Uterine smooth muscle cell (primary cell): ENCODE data around the gene THEMIS2. TPM values are rescaled to one million over a fixed set of nuclear protein-coding genes. Genes with fewer than 3 reads are reported as not detected.

Experiments
- total RNA-seq: library from RNA; depleted of rRNA; stranded (reverse); fragments of >200 nt; gene quantifications from 2 replicates; pipeline ENCODE4 v1.2.3, GENCODE V29; 2014

Gene THEMIS2
- 7.3 and 11.6 TPM in 2 replicates for total RNA-seq

GRCh38 chr1:27872059-27872801 lies at the start of gene THEMIS2:
THEMIS2 (plus strand) TSS chr1:27872544; CDS start chr1:27872572, 28 bp downstream.

GRCh38 chr1:27830621-27831440 lies 41.5 kb upstream of the THEMIS2 start, which contains the start of gene PPP1R8:
PPP1R8 (plus strand) TSS chr1:27830782; CDS start chr1:27830836, 54 bp downstream.

GRCh38 chr1:27934818-27935549 lies 62.6 kb downstream of the THEMIS2 start, which contains the start of gene SMPDL3B:
SMPDL3B (plus strand) TSS chr1:27935000; CDS start chr1:27935184, 184 bp downstream.

Other genes with a start within 250 kb of the THEMIS2 start
- gene FGR, start 237.4 kb upstream of the THEMIS2 start, total RNA-seq: not detected in 2 replicates
- 8.9 and 25.4 TPM in 2 replicates for gene IFI6, start 200.4 kb upstream of the THEMIS2 start, total RNA-seq
- gene FAM76A, start 146.6 kb upstream of the THEMIS2 start, total RNA-seq: 16.1 and 19.4 TPM in 2 replicates
- gene STX12, start 99.3 kb upstream of the THEMIS2 start, total RNA-seq: 45.5 and 52.7 TPM in 2 replicates
- 43.0 and 54.2 TPM in 2 replicates for gene PPP1R8, start 41.8 kb upstream of the THEMIS2 start, total RNA-seq
- gene RPA2, start 42.0 kb downstream of the THEMIS2 start, total RNA-seq: 21.5 and 43.4 TPM in 2 replicates
- 0.25 TPM in 1 of 2 replicates, not detected in the other for gene SMPDL3B, start 62.5 kb downstream of the THEMIS2 start, total RNA-seq
- 4.5 and 5.4 TPM in 2 replicates for gene XKR8, start 87.4 kb downstream of the THEMIS2 start, total RNA-seq
- gene EYA3, start 216.1 kb downstream of the THEMIS2 start, total RNA-seq: 10.5 and 12.3 TPM in 2 replicates